DMS 273 treated with DMSO at 0.1 percent for 48 hours (cell line): ENCODE measurements around the gene RNF149.
A peak's percentile ranks its signal among the peaks of the same experiment; 100 is the strongest.
"Not testable (repeated sequence)": the region's sequence is repeated elsewhere in the genome, so short reads cannot be mapped to it uniquely, and the experiment has no call there.

Source experiments
- DNase-seq: peaks from one replicate; lab custom pipeline; 2025; lab: John Stamatoyannopoulos, UW

The RNF149 gene

DNA sequence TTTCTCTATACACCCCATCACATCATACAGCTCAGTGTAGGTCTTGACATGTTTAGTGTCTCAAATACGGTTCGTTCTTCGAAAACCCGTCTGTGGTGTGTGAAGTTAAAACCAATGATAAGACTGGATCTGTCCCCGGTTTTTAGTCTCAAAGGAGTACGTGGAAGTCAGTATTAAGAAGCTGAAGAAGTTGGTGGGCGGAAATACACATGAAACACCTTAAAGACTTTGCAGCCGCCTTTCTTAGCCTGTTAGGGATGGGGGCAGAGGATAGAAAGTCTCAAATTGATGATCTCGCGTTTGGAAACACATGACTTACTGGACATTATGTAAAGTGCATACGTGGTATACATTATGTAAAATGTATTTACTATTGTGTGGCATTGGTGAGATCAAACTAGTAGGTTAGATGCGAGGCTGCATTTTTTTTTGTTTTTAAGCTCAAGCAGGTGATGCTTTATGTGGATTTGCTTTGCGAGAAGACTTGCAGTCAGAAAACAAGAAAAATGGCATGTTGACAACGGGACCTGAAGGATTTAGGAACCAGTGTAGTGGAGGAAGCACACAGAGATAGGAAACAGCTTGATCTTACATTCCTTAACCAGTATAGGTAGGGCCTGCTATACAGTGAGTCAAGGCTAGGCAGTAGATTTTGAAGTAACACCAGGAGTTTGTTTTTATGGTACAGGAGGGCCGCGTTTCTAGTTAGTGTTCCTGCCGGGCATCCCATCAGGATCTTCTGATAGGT lies 54.6 kb downstream of the RNF149 start:
- no peak for DNase-seq

DNA sequence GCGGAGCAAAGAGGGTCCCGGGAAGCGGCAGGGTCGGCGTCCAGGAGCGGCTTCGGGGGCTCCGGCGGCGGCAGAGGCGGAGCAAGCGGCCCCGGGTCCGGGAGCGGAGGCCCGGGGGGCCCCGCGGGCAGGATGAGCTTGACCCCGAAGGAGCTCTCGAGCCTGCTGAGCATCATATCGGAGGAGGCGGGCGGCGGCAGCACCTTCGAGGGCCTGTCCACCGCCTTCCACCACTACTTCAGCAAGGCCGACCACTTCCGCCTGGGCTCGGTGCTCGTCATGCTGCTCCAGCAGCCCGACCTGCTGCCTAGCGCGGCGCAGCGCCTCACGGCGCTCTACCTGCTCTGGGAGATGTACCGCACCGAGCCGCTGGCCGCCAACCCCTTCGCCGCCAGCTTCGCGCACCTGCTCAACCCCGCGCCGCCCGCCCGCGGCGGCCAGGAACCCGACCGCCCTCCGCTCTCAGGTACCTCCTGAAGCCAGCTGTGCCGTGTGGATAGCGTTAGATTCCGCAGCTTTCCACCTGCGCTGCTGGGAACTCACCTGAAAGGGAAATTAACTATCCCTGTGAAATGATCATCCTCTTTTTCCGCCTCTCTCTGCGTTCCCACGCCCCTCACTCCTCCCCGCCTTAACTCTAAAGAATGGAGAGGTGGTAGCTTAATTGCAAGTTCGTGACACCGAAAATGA lies 55.3 kb downstream of the RNF149 start:
- DNase-seq, result no peak

DNA sequence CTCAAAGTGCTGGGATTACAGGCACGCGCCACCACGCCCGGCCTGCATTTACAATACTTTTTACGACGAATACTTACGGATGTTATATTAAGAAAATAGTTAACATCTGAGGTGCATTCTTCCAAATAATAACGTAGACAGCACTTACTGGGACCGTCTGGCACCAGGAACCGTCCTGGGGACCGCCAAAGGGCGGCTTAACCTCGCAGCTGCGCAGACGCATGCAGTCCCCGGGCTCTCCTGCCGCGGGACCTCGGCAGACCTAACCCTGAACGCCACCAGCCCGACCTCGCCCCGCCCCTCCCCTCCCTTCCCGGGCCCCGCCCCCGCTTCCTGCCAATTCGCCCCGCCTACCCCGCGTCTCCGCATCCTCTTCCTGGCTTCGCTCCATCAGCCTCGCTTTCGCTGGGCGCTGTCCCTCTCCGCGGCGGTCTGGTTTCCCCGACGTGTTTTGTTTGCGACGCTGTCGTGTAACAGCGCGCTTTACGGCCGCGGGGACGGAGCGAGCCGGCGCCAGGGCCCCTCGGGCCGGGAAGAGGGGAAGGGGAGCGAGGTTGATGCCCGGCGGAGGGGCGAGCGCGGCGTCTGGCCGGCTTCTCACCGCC lies 56.0 kb downstream of the RNF149 start, which contains the start of gene CNOT11:
Gene CNOT11, plus strand, starts transcription at position 479 of the 605 bp plus-strand sequence. Its CDS starts 79 bp downstream, at position 558.
- peak; percentile 92 for DNase-seq

DNA sequence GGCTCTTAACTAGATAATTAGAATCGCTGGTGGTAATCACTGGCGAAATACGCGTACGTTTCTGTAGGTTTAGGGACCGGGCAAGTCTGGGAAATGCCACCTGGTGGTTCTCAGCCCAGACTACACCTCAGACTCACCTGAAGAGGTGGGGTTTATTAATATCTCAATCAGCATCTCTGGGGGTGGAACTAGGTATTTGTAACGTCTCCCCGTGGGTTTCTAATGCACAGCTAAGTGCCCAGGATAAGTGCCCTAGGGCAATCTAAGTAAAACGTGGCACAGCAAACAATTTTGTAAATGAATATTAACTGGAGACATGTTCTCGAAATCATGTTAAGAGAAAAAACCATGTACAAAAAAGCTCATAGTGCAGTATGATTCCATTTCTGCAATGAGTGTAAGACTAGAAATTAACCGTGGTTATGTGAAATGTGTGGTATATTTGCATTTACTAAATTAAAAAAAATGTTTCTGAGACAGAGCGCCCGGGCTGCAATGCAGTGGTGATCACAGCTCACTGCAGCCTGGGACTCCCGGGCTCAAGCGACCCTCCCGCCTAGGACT lies 56.6 kb downstream of the RNF149 start:
- no peak for DNase-seq

DNA sequence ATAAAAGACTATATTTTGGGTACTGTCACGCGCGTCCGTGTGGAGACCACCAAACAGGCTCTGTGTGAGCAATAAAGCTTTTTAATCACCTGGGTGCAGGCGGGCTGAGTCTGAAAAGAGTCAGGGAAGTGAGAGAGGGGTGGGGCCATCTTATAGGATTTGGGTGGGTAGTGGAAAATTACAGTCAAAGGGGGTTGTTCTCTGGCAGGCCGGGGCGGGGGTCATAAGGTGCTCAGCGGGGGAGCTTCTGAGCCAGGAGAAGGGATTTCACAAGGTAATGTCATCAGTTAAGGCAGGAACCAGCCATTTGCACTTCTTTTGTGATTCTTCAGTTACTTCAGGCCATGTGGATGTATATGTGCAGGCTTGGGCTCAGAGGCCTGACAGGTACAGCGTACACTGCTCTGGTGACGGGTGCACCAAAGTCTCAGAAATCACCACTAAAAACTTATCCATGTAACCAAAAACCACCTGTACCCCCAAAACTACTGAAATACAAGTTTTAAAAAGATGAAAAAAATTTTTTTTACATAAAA lies 57.2 kb downstream of the RNF149 start:
- DNase-seq, result not testable (repeated sequence)

DNA sequence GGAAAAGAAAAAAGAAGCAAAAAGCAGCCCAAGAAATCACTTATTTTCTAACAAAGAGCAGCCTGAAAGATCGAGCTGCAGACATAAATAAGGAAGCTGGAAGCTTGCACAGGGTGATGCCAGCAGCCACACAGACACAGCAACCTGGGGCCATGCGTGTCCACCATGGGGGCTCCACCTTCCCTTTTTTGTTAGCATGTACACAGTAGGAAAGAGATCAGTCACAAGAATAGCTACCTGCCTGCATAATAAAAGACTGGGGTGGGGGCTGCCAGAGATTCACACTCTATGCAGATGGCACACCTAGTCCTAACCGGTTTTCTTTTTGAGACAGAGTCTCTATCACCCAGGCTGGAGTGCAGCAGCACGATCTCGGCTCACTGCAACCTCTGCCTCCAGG lies 58.7 kb downstream of the RNF149 start:
- no peak for DNase-seq

DNA sequence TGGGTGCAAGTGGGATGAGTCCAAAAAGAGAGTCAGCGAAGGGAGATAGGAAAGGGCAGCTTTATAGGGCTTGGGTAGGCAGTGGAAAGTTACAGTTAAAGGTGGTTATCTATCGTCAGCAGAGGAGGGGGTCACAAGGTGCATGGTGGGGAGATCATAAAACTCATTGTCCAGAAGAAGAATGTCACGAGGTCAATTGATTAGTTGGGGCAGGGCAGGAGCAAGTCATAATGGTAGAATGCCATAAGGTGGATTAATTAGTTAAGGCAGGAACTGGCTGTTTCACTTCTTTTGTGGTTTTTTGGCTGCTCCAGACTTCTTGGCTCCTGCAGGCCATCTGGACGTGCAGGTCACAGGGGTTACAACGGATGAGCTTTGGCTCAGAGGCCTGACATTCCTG lies 59.7 kb downstream of the RNF149 start:
- not testable (repeated sequence) for DNase-seq

DNA sequence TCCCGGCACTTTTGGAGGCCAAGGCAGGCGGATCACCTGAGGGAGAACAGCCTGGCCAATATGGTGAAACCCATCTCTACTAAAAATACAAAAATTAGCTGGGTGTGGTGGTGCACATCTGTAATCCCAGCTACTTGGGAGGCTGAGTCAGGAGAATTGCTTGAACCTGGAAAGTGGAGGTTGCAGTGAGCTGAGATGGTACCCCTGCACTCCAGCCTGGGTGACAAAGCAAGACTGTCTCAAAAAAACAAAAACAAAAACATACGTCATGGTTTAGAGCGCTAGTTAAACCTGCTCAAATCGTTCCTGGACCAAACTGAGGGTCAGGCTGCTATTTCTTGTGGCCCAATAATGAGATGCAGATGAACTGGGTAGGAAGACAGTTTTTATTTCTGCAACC lies 63.0 kb downstream of the RNF149 start:
- not testable (repeated sequence) for DNase-seq

DNA sequence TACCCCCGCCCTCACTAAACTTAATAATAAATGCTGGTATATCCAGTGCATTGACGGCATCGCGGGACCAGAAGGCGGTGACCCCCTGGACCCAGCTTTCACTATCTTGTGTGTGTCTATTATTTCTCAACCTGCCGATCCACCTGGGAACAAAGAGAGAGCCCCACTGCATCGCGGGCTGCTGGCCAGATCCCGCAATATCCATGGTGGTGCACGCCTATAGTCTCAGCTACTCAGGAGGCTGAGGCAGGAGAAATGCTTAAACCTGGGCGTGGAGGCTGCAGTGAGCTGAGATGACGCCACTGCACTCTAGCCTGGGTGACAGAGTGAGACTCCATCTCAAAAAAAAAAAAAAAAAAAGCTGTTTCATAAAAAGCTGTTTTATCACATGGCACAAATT lies 63.6 kb downstream of the RNF149 start:
- DNase-seq, result not testable (repeated sequence)

DNA sequence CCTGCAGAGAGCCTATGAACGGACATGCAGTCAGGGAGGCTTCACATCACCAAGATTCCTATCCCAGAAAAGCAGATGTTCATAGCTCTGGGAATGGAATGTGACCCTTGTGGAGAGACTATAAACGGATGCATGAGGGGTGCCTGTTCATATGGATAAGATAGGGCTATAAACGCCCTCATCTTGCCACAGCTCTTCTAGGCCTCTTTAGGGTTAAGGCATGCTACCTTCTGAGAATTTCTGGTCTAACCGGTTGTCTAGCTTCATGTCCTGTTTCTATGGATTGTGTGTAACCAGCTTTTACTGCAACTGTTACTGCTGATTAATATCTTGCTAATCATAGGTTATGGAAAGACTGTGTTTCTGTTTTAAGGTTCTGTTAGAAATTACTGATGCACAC lies 64.1 kb downstream of the RNF149 start:
- not testable (repeated sequence) for DNase-seq

DNA sequence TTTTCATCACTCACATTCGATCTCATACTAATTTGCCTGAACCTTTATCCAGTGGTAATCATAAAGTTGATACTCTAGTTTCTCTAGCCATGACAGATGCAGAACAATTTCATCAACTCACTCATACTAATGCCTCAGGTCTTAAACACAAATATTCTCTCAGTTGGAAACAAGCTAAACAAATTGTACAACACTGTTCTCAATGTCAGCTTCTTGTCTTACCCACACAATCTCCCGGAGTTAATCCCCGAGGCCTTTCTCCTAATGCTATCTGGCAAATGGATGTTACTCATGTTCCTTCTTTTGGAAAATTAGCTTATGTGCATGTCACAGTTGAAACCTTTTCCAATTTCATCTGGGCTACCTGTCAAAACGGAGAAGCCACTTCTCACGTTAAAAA lies 67.3 kb downstream of the RNF149 start:
- DNase-seq, result no peak

DNA sequence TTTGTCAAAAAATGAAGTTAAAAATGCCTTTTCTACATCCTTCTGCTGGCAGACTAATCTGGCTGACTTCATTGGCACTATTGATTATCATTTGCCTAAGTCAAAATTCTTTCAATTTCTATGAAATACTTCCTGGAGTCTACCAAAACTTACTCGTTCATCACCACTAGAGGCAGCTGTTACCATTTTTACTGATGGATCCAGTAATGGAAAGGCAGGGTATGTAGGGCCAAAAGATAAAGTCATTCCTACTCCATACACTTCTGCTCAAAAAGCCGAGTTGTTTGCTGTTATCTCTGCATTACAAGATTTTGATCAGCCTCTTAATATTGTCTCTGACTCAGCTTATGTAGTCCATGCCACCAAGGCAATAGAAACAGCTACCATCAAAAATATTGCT lies 67.8 kb downstream of the RNF149 start:
- not testable (repeated sequence) for DNase-seq

DNA sequence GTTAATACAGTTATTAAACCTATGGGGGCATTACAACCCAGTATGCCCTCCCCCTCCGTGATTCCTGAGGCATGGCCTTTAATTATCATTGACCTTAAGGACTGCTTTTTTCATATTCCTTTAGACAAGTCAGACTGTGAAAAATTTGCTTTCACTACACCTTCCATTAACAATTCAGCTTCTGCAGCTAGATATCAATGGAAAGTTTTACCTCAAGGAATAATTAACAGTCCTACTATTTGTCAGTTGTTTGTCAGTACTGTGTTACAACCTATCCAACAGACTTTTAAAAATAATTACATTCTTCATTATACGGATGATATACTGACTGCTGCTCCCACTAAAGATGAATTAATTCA lies 68.8 kb downstream of the RNF149 start:
- not testable (repeated sequence) for DNase-seq

DNA sequence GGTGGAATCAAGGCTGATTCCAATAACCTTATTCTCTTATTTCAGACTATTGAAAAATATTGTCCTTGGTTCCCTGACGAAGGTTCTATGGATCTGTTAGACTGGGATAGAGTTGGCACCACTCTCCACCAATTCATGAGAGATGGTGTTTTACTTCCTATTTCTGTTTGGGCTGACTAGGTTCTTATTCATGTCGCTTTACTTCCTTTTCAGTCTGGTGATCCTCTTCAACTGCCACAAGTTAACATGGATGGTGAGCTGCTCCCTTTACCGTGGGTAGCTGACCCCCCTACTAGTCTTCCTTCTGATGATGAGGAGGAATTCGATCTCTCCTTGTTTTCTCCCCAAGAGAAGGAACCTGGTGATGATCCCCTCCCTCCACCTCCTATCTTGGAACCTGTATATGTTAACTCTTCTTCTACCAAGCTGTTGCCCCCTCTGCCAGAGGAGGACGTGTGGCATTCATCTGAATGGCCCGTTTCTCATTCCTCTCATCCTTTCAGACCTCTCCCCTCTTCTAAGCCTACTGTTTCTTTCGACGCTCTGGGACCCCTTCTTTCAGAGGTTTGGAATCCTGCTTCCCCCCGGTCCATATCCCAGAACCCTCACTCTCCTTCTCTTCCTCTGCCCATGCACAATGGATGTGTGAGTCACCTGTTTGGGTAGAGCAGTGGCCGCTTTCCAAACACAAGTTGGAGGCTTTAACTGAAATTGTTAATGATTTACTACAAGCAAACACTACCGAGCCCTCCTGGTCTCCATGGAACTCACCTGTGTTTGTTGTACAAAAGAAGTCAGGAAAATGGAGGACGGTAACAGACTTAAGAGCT lies 69.4 kb downstream of the RNF149 start:
- no peak for DNase-seq

DNA sequence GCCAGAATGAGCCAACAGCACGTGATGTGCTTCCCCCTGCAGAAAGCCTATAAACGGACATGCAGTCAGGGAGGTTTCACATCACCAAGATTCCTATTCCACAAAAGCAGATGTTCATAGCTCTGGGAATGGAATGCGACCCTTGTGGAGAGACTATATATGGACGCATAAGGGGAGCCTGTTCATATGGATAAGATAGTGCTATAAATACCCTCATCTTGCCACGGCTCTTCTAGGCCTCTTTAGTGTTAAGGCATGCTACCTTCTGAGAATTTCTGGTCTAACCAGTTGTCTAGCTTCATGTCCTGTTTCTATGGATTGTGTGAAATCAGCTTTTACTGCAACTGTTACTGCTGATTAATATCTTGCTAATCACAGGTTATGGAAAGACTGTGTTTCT lies 70.6 kb downstream of the RNF149 start:
- DNase-seq, result not testable (repeated sequence)

DNA sequence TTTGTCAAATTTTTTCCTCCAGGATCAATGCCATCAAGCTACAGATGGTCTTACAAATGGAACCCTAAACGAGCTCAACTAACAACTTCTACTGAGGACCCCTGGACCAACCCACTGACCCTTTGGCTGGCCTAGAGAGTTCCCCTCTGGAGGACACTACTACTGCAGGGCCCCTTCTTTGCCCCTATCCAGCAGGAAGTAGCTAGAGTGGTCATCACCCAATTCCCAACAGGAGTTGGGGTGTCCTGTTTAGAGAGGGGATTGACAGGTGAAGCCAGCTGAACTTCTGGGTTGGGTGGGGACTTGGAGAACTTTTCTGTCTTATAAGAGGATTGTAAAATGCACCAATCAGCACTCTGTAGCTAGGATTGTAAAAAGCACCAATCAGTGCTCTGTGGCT lies 72.5 kb downstream of the RNF149 start:
- not testable (repeated sequence) for DNase-seq

DNA sequence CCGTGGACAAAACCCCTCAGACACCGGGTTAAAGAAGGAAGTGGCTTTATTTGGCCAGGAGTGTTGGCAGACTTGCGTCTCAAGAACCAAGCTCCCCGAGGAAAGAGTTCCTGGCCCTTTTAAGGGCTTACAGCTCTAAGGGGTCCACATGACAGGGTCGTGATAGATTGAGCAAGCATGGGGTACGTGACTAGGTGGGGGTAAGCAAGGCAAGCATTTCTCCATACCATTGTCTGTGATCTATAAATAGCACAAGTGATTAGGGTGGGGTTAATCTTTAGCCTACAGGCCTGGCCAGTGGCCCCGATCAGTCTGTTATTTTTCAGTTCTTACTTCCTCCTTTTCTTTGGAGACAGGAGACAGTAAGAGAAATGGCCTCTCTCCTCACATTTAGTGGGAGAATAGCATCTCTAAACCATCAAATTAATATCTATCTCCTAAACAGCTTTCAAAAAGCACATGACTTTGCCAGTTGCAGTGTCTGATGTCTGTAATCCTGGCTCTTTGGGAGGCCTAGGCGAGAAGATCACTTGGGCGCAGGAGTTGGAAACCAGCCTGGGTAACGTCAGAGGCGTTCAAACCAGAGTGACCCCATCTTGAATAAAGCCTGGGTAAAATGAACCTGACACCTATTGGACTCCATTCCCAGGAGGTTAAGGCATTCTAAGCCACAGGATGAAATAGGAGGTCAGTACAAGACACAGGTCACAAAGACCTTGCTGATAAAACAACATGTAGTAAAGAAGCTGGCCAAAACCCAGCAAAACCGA lies 74.1 kb downstream of the RNF149 start:
- no peak for DNase-seq

DNA sequence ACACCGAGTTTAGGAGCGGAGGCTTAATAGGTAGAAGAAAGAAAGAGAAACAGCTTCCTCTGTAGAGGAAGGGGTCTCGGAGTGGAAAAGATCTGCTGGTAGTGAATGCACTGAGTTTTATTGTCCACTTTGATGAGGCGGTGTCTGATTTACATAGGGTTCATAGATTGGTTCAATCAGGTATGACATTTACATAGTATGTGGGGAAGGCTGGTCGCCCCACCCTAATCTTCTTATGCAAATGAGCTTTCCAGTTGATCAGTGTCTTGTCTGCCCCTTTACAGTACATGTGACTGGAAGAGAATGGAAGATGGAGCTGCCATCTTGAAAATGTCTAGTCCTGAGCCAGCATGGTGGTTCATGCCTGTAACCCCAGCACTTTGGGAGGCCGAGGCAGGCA lies 75.7 kb downstream of the RNF149 start:
- no peak for DNase-seq

DNA sequence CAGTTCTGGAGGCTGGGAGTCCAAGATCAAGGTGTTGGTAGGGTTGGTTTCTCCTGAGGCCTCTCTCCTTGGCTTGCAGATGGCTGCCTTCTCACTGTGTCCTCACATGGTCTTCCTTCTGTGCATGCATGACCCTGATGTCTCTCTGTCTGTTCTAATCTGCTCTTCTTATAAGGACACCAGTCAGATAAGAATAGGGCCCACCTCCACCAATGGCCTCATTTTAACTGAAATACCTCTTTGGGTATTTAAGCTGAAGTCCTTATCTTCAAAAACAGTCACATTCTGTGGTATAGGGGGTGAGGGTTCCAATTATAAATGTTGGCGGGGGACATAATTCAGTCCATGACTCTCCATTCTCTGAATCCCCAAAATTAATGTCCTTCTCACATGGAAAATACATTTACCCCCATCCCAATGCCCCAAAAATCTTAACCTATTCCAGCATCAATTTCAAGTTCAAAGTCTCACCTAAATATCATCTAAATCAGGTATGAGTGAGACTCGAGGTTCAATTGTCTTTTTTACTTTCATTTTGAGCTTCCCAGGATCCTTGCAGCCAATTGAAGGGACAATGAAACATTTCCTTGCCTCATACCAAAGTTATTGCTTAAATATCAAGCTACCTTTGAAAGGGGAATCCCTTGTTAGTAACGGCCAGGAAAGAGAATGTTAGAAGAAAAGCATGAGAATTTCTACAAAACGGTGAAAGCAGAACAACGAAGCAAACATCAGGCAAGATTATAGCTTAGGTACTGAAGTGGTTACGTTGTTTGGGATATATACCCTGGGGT lies 76.4 kb downstream of the RNF149 start:
- no peak for DNase-seq

DNA sequence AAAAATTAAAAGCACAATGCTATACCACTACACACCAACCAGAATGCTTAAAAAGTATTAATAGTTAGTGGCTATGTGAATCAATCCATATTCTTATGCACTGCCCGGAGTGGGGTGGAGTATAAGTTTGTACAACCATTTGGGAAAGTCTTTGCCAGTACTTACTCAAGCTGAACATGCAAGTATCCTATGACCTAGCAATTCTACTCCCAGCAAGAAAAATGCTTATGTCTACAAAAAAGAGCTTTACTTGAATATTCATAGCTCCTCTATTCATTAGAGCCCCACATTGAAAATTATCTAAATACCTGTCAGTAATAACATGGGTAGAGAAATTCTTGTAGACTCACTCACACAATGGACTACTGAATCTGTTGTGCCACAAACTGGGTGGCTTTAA lies 77.3 kb downstream of the RNF149 start:
- DNase-seq, result no peak
